ENCODE results near the gene FCHSD1.

DNA sequence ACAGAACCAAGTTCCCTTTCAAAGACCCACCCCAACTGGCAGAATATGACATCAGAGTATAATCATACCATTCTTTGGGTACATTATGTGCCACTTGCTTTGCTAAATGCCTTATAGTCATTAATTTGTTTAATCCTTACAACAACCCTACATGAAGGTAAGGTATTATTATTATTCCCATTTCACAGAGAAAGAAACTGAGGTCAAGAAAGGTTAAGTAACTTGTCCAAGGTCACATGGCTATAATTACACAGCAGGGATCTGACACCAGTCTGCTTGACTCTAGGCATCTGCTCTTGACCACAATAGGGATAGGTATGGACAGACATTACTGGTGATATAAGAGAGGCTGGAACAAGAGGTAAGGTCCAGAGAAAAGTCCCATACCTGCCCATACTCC lies 1.2 kb downstream of the FCHSD1 start:
- TF ChIP-seq, protein P1, sequence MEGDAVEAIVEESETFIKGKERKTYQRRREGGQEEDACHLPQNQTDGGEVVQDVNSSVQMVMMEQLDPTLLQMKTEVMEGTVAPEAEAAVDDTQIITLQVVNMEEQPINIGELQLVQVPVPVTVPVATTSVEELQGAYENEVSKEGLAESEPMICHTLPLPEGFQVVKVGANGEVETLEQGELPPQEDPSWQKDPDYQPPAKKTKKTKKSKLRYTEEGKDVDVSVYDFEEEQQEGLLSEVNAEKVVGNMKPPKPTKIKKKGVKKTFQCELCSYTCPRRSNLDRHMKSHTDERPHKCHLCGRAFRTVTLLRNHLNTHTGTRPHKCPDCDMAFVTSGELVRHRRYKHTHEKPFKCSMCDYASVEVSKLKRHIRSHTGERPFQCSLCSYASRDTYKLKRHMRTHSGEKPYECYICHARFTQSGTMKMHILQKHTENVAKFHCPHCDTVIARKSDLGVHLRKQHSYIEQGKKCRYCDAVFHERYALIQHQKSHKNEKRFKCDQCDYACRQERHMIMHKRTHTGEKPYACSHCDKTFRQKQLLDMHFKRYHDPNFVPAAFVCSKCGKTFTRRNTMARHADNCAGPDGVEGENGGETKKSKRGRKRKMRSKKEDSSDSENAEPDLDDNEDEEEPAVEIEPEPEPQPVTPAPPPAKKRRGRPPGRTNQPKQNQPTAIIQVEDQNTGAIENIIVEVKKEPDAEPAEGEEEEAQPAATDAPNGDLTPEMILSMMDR (IDR thresholded peaks at IDR 0.05), result no peak
- no peak for TF ChIP-seq POLR2A (IDR thresholded peaks at IDR 0.05)
